ENCODE data around the gene CHST5. TPM values are rescaled to one million over a fixed set of nuclear protein-coding genes. Genes with fewer than 3 reads are reported as not detected.
A peak's percentile ranks its signal among the peaks of the same experiment; 100 is the strongest.

Gene CHST5
- polyA plus RNA-seq, 1 of the 3 experiments (the other 2 are of a cell fraction): 0.49 TPM

DNA sequence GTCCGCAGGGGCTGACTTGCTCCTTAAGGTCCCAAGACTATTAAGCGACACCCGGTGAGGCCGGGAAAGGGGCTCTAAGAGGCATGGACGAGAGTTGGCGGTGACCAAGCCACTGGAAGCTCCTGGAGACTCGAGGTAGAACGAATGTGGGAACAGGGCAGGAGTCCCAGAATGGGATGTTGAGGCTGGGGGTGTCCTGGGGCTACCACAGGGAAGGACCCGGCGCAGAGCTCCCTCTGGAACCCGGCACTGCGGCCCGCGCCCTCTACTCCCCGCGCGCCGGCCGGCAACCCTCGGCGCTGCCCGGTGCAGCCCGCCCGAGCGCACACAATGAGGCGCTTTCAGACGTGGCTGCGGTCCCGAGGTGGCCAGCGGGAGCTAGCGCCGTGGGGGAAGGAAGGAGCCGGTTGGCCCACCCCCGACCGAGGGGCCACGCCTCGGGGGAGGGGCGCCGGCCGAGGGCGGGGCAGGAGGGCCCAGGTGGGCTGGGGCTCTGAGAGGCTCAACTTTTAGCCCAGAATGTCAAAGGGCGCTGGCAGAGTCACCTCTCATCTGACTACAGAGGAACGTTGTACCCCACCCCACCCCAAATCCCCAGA, 40.7 kb downstream of the CHST5 start, which contains the start of gene CHST6 (continued):
- no peak for TF ChIP-seq RAD21 (IDR thresholded peaks at IDR 0.05; ENCODE audit: low read length)

DNA sequence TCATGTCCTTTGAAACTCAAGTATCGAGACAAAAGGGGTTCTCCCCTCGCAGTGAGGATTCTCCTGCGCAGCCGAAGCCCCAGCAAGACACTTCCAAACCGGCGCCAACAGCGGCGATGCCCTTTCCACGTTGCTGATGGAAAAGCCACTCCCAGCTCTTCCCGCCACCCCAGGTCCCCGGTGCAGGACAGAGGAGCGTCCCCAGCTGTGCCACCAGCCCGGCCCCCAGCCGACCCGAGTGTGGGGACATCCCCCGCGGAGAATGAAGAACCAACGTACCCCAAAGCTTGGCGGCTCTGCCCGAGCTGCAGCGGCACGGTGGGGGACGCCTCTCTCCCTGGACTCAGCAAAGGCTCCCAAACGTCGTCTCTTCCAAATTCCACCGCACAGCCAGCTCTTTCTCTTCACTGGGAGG, 41.2 kb downstream of the CHST5 start:
- H3K4me2 ChIP-seq: no peak overlapping the region
- H3K4me3 ChIP-seq (ENCODE audit: low read depth in 2 of 2, low read length in 1 of 2): peak overlapping the region in 1 of 2 experiments; percentile 37; a peak in 1 of 4 replicates
- H3K27me3 ChIP-seq (ENCODE audit: insufficient read depth): no peaks in the 10 kb centered on the region
- ChIA-PET CTCF (interaction anchor here (1.0 to 2.7 kb wide), 6 partner anchors 22 to 295 kb away, joined by 3 to 15 read pairs (median 4); no protein-coding TSS in a partner anchor), POLR2A (no interaction called here)
- 80% methylated on average over 26 of the region's 26 CpGs for WGBS (ENCODE audit: low lambda C conversion rate)
- no peak overlapping the region for H3K27ac ChIP-seq (ENCODE audit: low read depth in 2 of 2, low read length in 1 of 2)
- peaks cover 7 to 12% of the 10 kb centered on the region in 2 experiments; a peak in 2 of 4 replicates for H3K4me1 ChIP-seq (ENCODE audit: control insufficient read depth in 1 of 2, insufficient read depth in 2 of 2, low read depth in 1 of 2, low read length in 1 of 2)
- TF ChIP-seq POLR2AphosphoS5 (IDR thresholded peaks at IDR 0.05; ENCODE audit: low read depth, low read length) (no peak), RAD21 (IDR thresholded peaks at IDR 0.05; ENCODE audit: low read length) (no peak), MXI1 (IDR thresholded peaks at IDR 0.05; ENCODE audit: low read depth, low read length) (no peak), NRF1 (IDR thresholded peaks at IDR 0.05; ENCODE audit: low read depth, low read length) (no peak), FOXJ3 (CRISPR knock-in tag; IDR thresholded peaks at IDR 0.05) (no peak), CHD2 (IDR thresholded peaks at IDR 0.05; ENCODE audit: low read length, partially characterized antibody) (no peak), JUND (IDR thresholded peaks at IDR 0.05) (no peak), YY1 (IDR thresholded peaks at IDR 0.05; ENCODE audit: low read depth) (no peak), RCOR1 (IDR thresholded peaks at IDR 0.05; ENCODE audit: low read length) (no peak), SMC3 (IDR thresholded peaks at IDR 0.05; ENCODE audit: low read depth, low read length) (no peak), RFX5 (IDR thresholded peaks at IDR 0.05; ENCODE audit: low read length) (no peak), GABPA (IDR thresholded peaks at IDR 0.05; ENCODE audit: low read depth) (no peak)
- TF ChIP-seq, protein P1, sequence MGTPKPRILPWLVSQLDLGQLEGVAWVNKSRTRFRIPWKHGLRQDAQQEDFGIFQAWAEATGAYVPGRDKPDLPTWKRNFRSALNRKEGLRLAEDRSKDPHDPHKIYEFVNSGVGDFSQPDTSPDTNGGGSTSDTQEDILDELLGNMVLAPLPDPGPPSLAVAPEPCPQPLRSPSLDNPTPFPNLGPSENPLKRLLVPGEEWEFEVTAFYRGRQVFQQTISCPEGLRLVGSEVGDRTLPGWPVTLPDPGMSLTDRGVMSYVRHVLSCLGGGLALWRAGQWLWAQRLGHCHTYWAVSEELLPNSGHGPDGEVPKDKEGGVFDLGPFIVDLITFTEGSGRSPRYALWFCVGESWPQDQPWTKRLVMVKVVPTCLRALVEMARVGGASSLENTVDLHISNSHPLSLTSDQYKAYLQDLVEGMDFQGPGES (IDR thresholded peaks at IDR 0.05; ENCODE audit: low read depth, low read length): no peak
- TF ChIP-seq, protein P2, sequence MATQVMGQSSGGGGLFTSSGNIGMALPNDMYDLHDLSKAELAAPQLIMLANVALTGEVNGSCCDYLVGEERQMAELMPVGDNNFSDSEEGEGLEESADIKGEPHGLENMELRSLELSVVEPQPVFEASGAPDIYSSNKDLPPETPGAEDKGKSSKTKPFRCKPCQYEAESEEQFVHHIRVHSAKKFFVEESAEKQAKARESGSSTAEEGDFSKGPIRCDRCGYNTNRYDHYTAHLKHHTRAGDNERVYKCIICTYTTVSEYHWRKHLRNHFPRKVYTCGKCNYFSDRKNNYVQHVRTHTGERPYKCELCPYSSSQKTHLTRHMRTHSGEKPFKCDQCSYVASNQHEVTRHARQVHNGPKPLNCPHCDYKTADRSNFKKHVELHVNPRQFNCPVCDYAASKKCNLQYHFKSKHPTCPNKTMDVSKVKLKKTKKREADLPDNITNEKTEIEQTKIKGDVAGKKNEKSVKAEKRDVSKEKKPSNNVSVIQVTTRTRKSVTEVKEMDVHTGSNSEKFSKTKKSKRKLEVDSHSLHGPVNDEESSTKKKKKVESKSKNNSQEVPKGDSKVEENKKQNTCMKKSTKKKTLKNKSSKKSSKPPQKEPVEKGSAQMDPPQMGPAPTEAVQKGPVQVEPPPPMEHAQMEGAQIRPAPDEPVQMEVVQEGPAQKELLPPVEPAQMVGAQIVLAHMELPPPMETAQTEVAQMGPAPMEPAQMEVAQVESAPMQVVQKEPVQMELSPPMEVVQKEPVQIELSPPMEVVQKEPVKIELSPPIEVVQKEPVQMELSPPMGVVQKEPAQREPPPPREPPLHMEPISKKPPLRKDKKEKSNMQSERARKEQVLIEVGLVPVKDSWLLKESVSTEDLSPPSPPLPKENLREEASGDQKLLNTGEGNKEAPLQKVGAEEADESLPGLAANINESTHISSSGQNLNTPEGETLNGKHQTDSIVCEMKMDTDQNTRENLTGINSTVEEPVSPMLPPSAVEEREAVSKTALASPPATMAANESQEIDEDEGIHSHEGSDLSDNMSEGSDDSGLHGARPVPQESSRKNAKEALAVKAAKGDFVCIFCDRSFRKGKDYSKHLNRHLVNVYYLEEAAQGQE (IDR thresholded peaks at IDR 0.05; ENCODE audit: low read depth, low read length): no peak
- no peaks in the 10 kb centered on the region for H4K20me1 ChIP-seq (ENCODE audit: insufficient read depth)
- H2AFZ ChIP-seq (ENCODE audit: low read depth): no peak overlapping the region
- no peak overlapping the region for H3K9ac ChIP-seq
- peaks cover 4% of the 10 kb centered on the region for H3F3A ChIP-seq (replicated peaks; ENCODE audit: insufficient read depth)
- H3K9me2 ChIP-seq: no peaks in the 10 kb centered on the region
- no peaks in the 10 kb centered on the region for H3K36me3 ChIP-seq (replicated peaks in 1 of 2; ENCODE audit: control insufficient read depth in 1 of 2, insufficient read depth in 2 of 2, low read length in 1 of 2)
- no peaks in the 10 kb centered on the region for H3K9me3 ChIP-seq
- H3K79me2 ChIP-seq (ENCODE audit: insufficient read depth): no peaks in the 10 kb centered on the region
- DNase-seq: no peak

All from SK-N-SH (cell line).